ENCODE results near the gene GAL3ST3.

DNA sequence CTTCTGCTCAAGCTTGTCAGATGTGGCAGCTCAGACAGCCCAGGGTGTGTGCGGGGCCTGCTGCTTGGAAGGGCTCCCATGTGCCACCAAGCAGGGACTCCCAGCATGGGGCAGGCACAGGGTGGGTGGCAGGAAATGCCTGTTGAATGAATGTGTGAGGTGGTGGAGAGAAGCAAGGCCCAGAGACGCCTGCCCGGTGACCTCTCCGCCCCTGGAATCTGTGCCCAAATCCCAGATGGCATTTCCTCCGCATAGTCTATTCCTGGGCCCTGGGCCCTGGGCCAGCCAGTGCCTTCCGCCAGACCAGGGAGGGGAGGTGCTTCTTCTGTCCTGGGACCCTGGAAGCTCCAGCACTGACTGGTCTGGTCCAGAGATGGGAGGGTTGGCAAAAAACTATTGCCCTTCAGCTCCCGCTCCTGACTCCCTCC is 33.5 kb downstream of the GAL3ST3 start:
- TF ChIP-seq, protein P1, sequence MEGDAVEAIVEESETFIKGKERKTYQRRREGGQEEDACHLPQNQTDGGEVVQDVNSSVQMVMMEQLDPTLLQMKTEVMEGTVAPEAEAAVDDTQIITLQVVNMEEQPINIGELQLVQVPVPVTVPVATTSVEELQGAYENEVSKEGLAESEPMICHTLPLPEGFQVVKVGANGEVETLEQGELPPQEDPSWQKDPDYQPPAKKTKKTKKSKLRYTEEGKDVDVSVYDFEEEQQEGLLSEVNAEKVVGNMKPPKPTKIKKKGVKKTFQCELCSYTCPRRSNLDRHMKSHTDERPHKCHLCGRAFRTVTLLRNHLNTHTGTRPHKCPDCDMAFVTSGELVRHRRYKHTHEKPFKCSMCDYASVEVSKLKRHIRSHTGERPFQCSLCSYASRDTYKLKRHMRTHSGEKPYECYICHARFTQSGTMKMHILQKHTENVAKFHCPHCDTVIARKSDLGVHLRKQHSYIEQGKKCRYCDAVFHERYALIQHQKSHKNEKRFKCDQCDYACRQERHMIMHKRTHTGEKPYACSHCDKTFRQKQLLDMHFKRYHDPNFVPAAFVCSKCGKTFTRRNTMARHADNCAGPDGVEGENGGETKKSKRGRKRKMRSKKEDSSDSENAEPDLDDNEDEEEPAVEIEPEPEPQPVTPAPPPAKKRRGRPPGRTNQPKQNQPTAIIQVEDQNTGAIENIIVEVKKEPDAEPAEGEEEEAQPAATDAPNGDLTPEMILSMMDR (IDR thresholded peaks at IDR 0.05) = no peak
- TF ChIP-seq POLR2A (IDR thresholded peaks at IDR 0.05) = no peak
